HCT116 (cell line): ENCODE results near the gene SRRD. TPM values are rescaled to one million over a fixed set of nuclear protein-coding genes. Genes with fewer than 3 reads are reported as not detected.
A peak's percentile ranks its signal among the peaks of the same experiment; 100 is the strongest.

Experiments used
- ATAC-seq: fragments of 200-7000 bp; cut with Tn5 transposase; 2 replicates; pipeline ENCODE4 v1.9.1; 2020; ENCODE audit warnings: mild to moderate bottlenecking, moderate library complexity
- BruUV-seq: library from RNA; stranded (reverse); fragments of 400-500 nt; replicated peaks from 2 replicates; lab custom pipeline; 2021; lab: Mats Ljungman, UMichigan
- CTCF ChIA-PET: fragments of 300-600 bp; sonication (Branson Sonifier 250); formaldehyde crosslinking; loops from one replicate; lab custom pipeline; 2021; ENCODE audit warnings: antibody characterized with exemption; lab: Charles Lee
- POLR2A ChIA-PET: fragments of 300-600, 350-600 bp; sonication (Branson Sonifier 250); formaldehyde crosslinking; loops from one replicate; lab custom pipeline; 2021; ENCODE audit warnings: antibody characterized with exemption; lab: Charles Lee
- RAD21 ChIA-PET, 2 experiments: fragments of 300-600 bp; sonication (Branson Sonifier 250); formaldehyde crosslinking; loops; one replicate each; lab custom pipeline; 2023; ENCODE audit warnings: low total read pairs in 2 of 2; ENCODE audit not compliant: uncharacterized antibody in 2 of 2, unreplicated experiment in 2 of 2, low non-redundant PET in 1 of 2; lab: Charles Lee
- DNase-seq: peaks from one replicate; pipeline ENCODE4 v3.0.0-alpha.2; 2010; ENCODE audit warnings: low read depth, low spot score
- H2AFZ ChIP-seq: fragments of 200-600 bp; shearing (Covaris generic), sonication (generic); 2 replicates; pipeline ENCODE4 v1.6.1; 2017; ENCODE audit warnings: low read depth, mixed run types, mixed read lengths, antibody characterized with exemption, low read length; ENCODE audit not compliant: poor library complexity, severe bottlenecking
- H3K27ac ChIP-seq: 2 replicates; pipeline ENCODE4 v1.5.1; 2012; ENCODE audit warnings: low read depth, low read length
- H3K27me3 ChIP-seq: fragments of 200-600 bp; sonication (generic); 2 replicates; pipeline ENCODE4 v1.6.1; 2016; ENCODE audit warnings: mixed run types, low read length, mixed read lengths; ENCODE audit not compliant: insufficient read depth
- H3K36me3 ChIP-seq, 2 experiments: fragments of 200-500 bp in 1 of 2; fragments of 200-600 bp in 1 of 2; sonication (Bioruptor generic) in 1 of 2; sonication (generic) in 1 of 2; 2 replicates each; pipeline versions ENCODE4 v1.5.1 to v1.6.1; 2014 to 2016; ENCODE audit warnings: low read length in 2 of 2, inconsistent platforms in 1 of 2, mixed read lengths in 1 of 2, mixed run types in 1 of 2; ENCODE audit not compliant: insufficient read depth in 2 of 2, control insufficient read depth in 1 of 2
- H3K4me1 ChIP-seq, 2 experiments: fragments of 200-600 bp in 1 of 2; sonication (generic) in 1 of 2; 2 replicates each; pipeline versions ENCODE4 v1.5.1 to v1.6.1; 2012 to 2017; ENCODE audit warnings: low read length in 2 of 2, inconsistent platforms in 1 of 2, mild to moderate bottlenecking in 1 of 2, mixed read lengths in 1 of 2, mixed run types in 1 of 2, moderate library complexity in 1 of 2; ENCODE audit not compliant: insufficient read depth in 2 of 2, control insufficient read depth in 1 of 2
- H3K4me2 ChIP-seq: fragments of 200-600 bp; sonication (generic); 2 replicates; pipeline ENCODE4 v1.6.1; 2017; ENCODE audit warnings: mixed run types, low read length, mixed read lengths
- H3K4me3 ChIP-seq, 2 experiments: fragments of 200-600 bp in 1 of 2; sonication (generic) in 1 of 2; replicated peaks in 1 of 2; 2 replicates each; pipeline ENCODE4 v1.5.1; 2011 to 2016; ENCODE audit warnings: low read length in 2 of 2, control low read depth in 1 of 2, low read depth in 1 of 2, mild to moderate bottlenecking in 1 of 2, mixed read lengths in 1 of 2, mixed run types in 1 of 2
- H3K79me2 ChIP-seq: fragments of 200-600 bp; sonication (generic); 2 replicates; pipeline ENCODE4 v1.6.1; 2017; ENCODE audit warnings: mild to moderate bottlenecking, mixed run types, low read length, moderate library complexity, mixed read lengths; ENCODE audit not compliant: insufficient read depth
- H3K9ac ChIP-seq: fragments of 200-600 bp; sonication (generic); 2 replicates; pipeline ENCODE4 v1.6.1; 2016; ENCODE audit warnings: low read length, mixed read lengths
- H3K9me2 ChIP-seq: fragments of 200-600 bp; sonication (generic), shearing (Covaris generic); 2 replicates; pipeline ENCODE4 v1.6.1; 2017; ENCODE audit warnings: mixed run types, mild to moderate bottlenecking, moderate library complexity; ENCODE audit not compliant: insufficient read depth
- H3K9me3 ChIP-seq, 2 experiments: fragments of 200-500 bp in 1 of 2; fragments of 200-600 bp in 1 of 2; sonication (Bioruptor generic) in 1 of 2; sonication (generic) in 1 of 2; 2 replicates each; pipeline ENCODE4 v1.6.1; 2014 to 2017; ENCODE audit warnings: low read length in 2 of 2, mixed read lengths in 2 of 2, inconsistent platforms in 1 of 2, low read depth in 1 of 2, mild to moderate bottlenecking in 1 of 2, mixed run types in 1 of 2, moderate library complexity in 1 of 2; ENCODE audit not compliant: control insufficient read depth in 1 of 2, insufficient read depth in 1 of 2
- H4K20me1 ChIP-seq: fragments of 200-600 bp; sonication (generic), shearing (Covaris generic); 2 replicates; pipeline ENCODE4 v1.6.1; 2017; ENCODE audit warnings: mixed run types, mild to moderate bottlenecking, moderate library complexity; ENCODE audit not compliant: insufficient read depth
- CEBPB ChIP-seq: IDR thresholded peaks from 2 replicates; pipeline ENCODE4 v1.6.1; 2012; ENCODE audit warnings: low read depth
- JUND ChIP-seq: IDR thresholded peaks from 2 replicates; pipeline ENCODE4 v1.6.1; 2012
- RAD21 ChIP-seq: IDR thresholded peaks from 2 replicates; pipeline ENCODE4 v1.6.1; 2012; ENCODE audit warnings: low read depth, mild to moderate bottlenecking
- SP1 ChIP-seq: IDR thresholded peaks from 2 replicates; pipeline ENCODE4 v1.6.1; 2012; ENCODE audit warnings: low read depth
- SRF ChIP-seq: IDR thresholded peaks from 2 replicates; pipeline ENCODE4 v1.6.1; 2012; ENCODE audit warnings: low read depth
- intact Hi-C: fragments of 100-400 bp; cut with micrococcal nuclease; formaldehyde crosslinking; loops from 2 replicates; pipeline ENCODE4 v1.10.0; 2022
- total RNA-seq: library from RNA; stranded (reverse); gene quantifications from one replicate; pipeline ENCODE4 v1.2.1, GENCODE V29; 2021; ENCODE audit not compliant: unreplicated experiment
- TF ChIP-seq, protein P1 (sequence below): IDR thresholded peaks from 2 replicates; pipeline ENCODE4 v1.6.1; 2012
- TF ChIP-seq, protein P2 (sequence below), 3 experiments: fragments of 200-600 bp in 1 of 3; sonication (generic) in 1 of 3; IDR thresholded peaks in 2 of 3; conservative IDR thresholded peaks in 1 of 3; 2 replicates each; pipeline ENCODE4 v1.5.1; 2012 to 2017; ENCODE audit warnings: low read depth in 2 of 3, low read length in 2 of 3, antibody characterized with exemption in 1 of 3, borderline replicate concordance in 1 of 3, control low read depth in 1 of 3, mild to moderate bottlenecking in 1 of 3, mixed read lengths in 1 of 3, mixed run types in 1 of 3, moderate library complexity in 1 of 3; ENCODE audit not compliant: insufficient read depth in 1 of 3

The SRRD gene
- total RNA-seq, 1 experiment from 2014 or later: 30.4 TPM

DNA sequence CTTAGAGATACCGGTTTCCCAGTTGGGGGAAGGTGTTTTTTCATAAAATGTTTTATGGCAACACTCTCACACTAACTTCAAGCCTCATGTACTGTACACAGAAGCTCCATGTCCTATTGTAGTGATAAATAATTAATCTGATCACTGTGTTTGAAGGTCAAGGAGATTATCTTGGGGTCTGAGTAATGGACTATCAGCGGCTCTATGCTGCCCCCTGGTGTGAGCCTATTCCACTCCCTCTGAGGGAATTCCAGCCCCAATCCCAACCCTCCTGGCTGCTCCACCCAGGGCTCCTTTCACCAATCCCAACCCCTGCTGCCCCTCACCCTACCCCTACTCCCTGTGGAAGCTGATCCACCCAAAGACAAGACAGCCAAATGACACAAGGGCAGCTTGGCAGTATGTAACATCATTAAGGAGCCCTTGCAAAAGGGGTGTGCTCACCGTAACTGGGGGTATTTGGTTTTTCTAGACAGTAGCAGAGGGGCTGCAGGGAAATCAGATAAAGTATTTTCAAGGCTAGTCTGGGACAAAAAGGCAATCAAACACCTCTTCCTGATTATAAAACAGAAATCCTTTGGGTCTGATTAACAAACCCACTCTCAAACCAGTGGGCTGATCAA, 22.4 kb upstream of the SRRD start:
- Histone ChIP-seq H4K20me1 (peaks cover 4% of the 10 kb centered on the region; the same call in 1 of the 2 replicates), H2AFZ (no peak overlapping the region), H3K4me2 (no peak overlapping the region), H3K27me3 (no peaks in the 10 kb centered on the region), H3K9me2 (no peaks in the 10 kb centered on the region), H3K27ac (no peak overlapping the region), H3K9me3 (no peaks in the 10 kb centered on the region), H3K4me3 (no peak overlapping the region), H3K4me1 (peaks cover 0 to 7% of the 10 kb centered on the region in 2 experiments; a peak in 3 of 4 replicates), H3K9ac (no peak overlapping the region), H3K36me3 (peaks cover 20 to 27% of the 10 kb centered on the region in 2 experiments; a peak in 3 of 4 replicates), H3K79me2 (peaks cover 14% of the 10 kb centered on the region)
- intact Hi-C loops: loop anchor here (1.0 kb wide), 2 partner anchors 63 to 97 kb away; no protein-coding TSS in a partner anchor
- BruUV-seq: no TSS peak
- TF ChIP-seq SRF (no peak), CEBPB (no peak), RAD21 (peak; percentile 61), JUND (no peak), SP1 (no peak)
- TF ChIP-seq, protein P1, sequence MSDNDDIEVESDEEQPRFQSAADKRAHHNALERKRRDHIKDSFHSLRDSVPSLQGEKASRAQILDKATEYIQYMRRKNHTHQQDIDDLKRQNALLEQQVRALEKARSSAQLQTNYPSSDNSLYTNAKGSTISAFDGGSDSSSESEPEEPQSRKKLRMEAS: no peak
- TF ChIP-seq, protein P2, sequence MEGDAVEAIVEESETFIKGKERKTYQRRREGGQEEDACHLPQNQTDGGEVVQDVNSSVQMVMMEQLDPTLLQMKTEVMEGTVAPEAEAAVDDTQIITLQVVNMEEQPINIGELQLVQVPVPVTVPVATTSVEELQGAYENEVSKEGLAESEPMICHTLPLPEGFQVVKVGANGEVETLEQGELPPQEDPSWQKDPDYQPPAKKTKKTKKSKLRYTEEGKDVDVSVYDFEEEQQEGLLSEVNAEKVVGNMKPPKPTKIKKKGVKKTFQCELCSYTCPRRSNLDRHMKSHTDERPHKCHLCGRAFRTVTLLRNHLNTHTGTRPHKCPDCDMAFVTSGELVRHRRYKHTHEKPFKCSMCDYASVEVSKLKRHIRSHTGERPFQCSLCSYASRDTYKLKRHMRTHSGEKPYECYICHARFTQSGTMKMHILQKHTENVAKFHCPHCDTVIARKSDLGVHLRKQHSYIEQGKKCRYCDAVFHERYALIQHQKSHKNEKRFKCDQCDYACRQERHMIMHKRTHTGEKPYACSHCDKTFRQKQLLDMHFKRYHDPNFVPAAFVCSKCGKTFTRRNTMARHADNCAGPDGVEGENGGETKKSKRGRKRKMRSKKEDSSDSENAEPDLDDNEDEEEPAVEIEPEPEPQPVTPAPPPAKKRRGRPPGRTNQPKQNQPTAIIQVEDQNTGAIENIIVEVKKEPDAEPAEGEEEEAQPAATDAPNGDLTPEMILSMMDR (IDR thresholded peaks at IDR 0.05 in 2 of 3, conservative IDR thresholded peaks at IDR 0.05 in 1 of 3; ENCODE audit: borderline replicate concordance in 1 of 3, insufficient read depth in 1 of 3, low read depth in 2 of 3, low read length in 2 of 3): peak; percentile 45 to 88 (median 87); a peak in 5 of 6 replicates
- ATAC-seq (peak; percentile 99), DNase-seq (peak; percentile 18)
- ChIA-PET RAD21 (interaction anchor here in 1 of 2 experiments (0.6 to 1.2 kb wide), 2 partner anchors 97 to 1520 kb away, joined by 3 to 6 read pairs; no protein-coding TSS in a partner anchor), CTCF (interaction anchor here (0.7 to 3.9 kb wide), 7 partner anchors 10 to 97 kb away, joined by 3 to 35 read pairs (median 5); no protein-coding TSS in a partner anchor), POLR2A (interaction anchor here (1.3 kb wide), 1 partner anchor 97 kb away, joined by 3 read pairs; no protein-coding TSS in a partner anchor)
